Spleen (tissue), 7 donors: ENCODE data around the gene SGIP1.

Source experiments
- POLR2A ChIP-seq, 3 donors: fragments of 450-650 bp; IDR thresholded peaks; one replicate each; pipeline ENCODE4 v1.5.1; 2017; ENCODE audit warnings: antibody characterized with exemption in 3 of 3, mild to moderate bottlenecking in 1 of 3
- POLR2AphosphoS5 ChIP-seq, 3 donors: sonication (generic); formaldehyde crosslinking; IDR thresholded peaks; one replicate each; pipeline ENCODE4 v1.5.1; 2017; ENCODE audit warnings: antibody characterized with exemption in 3 of 3
- TF ChIP-seq, protein P1 (sequence below), 11 experiments: fragments of 200-600 bp in 7 of 11; fragments of 450-650 bp in 4 of 11; sonication (generic) in 4 of 11; IDR thresholded peaks in 8 of 11; conservative IDR thresholded peaks in 3 of 11; 1 replicate in 7 of 11; 2 replicates in 4 of 11; pipeline versions ENCODE4 v1.4.0 to v1.8.0; 2016 to 2021; ENCODE audit warnings: antibody characterized with exemption in 11 of 11, inconsistent platforms in 4 of 11, mild to moderate bottlenecking in 1 of 11
- donor health status: DM: no; HTN: no; CAD: no; lungs with moderate emphysema.
- donor health status: DM: no; HTN: no; CAD: no.
- donor health status: DM: no; HTN: no; CAD: no.

DNA sequence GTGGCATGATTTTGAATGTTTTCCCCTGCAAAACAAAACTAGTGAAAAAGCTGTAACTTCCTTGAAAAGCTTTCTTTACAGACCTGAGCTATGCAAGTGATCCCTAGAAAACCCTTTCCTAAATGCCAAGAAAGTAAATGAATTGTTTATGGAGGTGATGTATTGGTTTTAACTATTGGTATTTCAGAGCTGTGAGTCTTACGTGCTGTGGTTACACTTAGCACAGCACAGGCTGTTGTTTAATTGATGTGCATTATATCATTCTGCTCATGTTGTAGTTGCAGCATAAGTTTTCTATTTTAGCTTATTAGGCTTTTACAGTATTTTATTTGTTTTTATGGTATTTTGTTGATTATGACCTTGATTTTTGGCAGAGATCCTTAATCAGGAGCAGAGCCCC is 144.2 kb downstream of the SGIP1 start:
- TF ChIP-seq POLR2A (IDR thresholded peaks at IDR 0.05): no peak
- TF ChIP-seq, protein P1, sequence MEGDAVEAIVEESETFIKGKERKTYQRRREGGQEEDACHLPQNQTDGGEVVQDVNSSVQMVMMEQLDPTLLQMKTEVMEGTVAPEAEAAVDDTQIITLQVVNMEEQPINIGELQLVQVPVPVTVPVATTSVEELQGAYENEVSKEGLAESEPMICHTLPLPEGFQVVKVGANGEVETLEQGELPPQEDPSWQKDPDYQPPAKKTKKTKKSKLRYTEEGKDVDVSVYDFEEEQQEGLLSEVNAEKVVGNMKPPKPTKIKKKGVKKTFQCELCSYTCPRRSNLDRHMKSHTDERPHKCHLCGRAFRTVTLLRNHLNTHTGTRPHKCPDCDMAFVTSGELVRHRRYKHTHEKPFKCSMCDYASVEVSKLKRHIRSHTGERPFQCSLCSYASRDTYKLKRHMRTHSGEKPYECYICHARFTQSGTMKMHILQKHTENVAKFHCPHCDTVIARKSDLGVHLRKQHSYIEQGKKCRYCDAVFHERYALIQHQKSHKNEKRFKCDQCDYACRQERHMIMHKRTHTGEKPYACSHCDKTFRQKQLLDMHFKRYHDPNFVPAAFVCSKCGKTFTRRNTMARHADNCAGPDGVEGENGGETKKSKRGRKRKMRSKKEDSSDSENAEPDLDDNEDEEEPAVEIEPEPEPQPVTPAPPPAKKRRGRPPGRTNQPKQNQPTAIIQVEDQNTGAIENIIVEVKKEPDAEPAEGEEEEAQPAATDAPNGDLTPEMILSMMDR (IDR thresholded peaks at IDR 0.05 in 8 of 11, conservative IDR thresholded peaks at IDR 0.05 in 3 of 11): no peak
- no peak for TF ChIP-seq POLR2AphosphoS5 (IDR thresholded peaks at IDR 0.05)
